GM12865 (cell line): ENCODE results near the gene OMP.

Experiments used
- DNase-seq: peaks from one replicate; pipeline ENCODE4 v3.0.0; 2010; ENCODE audit warnings: low read depth
- H3K4me3 ChIP-seq: 2 replicates; pipeline ENCODE4 v1.5.1; 2011; ENCODE audit warnings: mild to moderate bottlenecking, low read depth, low read length, control low read depth
- TF ChIP-seq, protein P1 (sequence below): IDR thresholded peaks from 2 replicates; pipeline ENCODE4 v1.5.1; 2011; ENCODE audit warnings: low read length, control low read depth, low read depth, inconsistent platforms; ENCODE audit not compliant: insufficient read depth; ENCODE audit errors: missing control alignments

Gene OMP

DNA sequence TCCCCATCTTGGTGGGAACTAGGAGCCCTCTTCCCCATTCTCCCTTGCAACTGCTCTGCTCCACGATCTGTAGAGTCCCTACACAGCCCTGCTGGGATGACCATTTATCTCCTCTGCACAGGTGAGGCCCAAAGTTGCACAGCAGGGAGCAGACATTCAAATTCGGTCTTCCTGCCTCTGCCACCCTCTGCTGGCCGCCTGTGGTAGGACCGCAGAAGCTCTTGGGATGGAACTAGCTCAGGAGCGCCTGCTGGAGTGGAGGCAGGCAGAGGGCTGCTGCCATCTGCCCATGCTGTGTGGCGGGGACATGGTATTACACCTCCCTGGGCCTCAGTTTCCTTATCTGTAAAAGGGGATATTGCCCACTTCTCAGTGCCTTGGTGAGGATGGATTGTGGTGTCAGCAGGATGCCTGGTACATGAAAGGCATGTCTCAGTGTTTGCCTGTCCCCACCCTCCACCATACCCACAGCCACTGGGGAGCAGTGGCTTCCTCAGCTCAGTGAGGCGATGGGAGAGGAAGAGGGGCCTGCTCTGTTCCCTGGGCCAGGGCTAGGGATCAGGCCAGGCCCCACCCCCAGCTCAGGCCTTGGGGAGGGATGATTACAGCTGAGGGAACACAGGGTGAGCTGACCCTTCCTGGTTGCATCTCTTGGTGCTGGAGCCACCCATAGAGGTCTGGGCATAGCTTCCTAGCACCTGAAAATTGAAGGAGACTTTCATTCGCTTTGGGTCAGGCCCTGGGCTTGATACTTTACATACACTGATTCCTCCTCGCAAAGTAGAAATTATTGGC is 11.3 kb upstream of the OMP start:
- DNase-seq: peak; percentile 79
- H3K4me3 ChIP-seq: no peak overlapping the region
- TF ChIP-seq, protein P1, sequence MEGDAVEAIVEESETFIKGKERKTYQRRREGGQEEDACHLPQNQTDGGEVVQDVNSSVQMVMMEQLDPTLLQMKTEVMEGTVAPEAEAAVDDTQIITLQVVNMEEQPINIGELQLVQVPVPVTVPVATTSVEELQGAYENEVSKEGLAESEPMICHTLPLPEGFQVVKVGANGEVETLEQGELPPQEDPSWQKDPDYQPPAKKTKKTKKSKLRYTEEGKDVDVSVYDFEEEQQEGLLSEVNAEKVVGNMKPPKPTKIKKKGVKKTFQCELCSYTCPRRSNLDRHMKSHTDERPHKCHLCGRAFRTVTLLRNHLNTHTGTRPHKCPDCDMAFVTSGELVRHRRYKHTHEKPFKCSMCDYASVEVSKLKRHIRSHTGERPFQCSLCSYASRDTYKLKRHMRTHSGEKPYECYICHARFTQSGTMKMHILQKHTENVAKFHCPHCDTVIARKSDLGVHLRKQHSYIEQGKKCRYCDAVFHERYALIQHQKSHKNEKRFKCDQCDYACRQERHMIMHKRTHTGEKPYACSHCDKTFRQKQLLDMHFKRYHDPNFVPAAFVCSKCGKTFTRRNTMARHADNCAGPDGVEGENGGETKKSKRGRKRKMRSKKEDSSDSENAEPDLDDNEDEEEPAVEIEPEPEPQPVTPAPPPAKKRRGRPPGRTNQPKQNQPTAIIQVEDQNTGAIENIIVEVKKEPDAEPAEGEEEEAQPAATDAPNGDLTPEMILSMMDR: peak; percentile 96

DNA sequence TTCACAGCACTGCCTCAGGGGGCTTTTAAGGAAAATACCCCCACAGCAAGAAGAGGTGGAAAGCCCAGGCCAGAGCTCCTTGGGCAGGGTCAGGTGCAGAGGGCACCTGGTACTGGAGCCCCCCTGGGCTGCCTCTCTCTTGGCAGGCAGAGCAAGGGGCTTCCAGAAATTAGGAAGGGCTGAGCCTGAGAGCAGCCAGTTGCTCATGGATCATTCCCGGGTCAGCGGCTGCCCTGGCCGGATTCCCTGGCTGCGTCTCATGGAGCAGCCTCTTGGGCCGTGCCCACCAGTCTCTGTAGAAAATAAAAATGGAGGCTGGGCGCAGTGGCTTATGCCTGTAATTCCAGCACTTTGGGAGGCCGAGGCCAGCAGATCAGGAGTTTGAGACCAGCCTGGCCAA is 10.3 kb upstream of the OMP start:
- H3K4me3 ChIP-seq: no peak overlapping the region
- TF ChIP-seq, protein P1: no peak
- no peak for DNase-seq

DNA sequence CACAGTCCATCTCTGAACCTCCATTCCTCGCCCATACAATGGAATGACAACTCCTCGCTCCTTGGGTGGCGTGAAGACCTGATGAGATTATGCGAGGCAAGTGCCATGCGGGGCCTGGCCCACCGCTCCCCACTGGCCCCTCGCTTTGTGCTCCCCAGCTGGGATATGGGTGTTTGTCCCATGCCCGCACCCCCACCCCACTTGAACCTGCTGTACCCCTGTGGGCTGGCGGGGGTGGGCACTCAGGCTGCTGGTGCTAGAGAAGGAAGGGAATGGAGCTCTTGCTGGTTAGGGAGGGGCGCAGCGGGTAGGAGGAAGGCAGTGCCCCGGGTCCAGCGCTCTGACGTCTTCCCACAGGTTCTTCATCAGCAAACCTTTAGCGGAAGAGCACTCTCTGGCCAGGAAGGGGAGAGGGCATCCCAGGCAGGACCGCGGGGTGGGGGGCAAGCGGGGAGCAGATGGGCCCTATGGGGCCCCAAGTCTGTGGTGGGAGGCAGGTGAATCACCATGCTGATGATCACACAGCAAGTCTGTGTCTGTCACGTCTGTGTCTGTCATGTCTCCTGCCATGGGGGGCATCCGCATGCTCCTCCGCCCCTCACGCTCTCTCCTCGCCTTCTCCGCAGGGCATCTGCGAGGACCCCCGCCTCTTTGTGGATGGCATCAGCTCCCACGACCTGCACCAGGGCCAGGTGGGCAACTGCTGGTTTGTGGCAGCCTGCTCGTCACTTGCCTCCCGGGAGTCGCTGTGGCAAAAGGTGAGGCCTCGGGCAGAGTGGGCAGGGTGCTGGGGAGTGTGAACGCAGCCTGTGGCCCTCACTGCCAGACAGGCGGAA is 9.4 kb upstream of the OMP start:
- TF ChIP-seq, protein P1: no peak
- DNase-seq: no peak
- H3K4me3 ChIP-seq: no peak overlapping the region

DNA sequence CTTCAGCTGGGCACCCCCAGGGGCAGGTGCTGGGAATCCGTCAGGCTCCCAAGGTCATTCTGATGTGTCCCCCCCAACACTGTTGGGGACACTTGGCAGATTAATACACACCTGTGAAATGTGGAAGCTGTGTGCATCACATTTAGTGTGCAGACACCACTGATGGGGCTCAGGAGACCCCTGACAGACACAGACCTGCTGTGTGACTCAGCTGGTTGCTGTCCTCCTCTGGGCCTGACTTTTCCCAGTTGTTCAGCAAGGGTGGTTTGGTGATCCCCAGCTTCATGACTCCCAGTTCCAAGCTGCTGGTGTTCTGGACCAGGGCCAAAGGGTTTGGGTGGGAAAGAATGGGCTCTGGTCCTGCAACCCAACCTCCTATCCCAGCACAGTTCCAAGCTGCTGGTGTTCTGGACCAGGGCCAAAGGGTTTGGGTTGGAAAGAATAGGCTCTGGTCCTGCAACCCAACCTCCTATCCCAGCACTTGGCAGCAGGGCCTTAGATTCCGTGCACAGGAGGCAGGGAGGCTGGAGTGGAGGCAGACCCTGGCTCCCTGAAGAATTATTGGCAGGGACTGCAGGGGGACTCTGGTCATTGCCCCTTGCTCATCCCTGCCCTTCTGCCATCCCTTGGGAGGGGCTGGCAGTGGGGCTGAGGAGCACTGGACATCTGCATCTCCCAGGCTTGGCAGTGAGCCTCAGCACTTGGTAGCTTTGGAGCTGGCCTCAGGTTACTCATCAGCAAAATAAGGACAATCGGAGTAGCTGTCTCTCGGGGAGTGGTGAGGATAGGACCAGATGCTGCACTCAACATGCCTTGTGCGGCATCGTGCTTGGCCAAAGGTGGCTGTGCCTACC is 8.4 kb upstream of the OMP start:
- no peak overlapping the region for H3K4me3 ChIP-seq
- TF ChIP-seq, protein P1: no peak
- no peak for DNase-seq

DNA sequence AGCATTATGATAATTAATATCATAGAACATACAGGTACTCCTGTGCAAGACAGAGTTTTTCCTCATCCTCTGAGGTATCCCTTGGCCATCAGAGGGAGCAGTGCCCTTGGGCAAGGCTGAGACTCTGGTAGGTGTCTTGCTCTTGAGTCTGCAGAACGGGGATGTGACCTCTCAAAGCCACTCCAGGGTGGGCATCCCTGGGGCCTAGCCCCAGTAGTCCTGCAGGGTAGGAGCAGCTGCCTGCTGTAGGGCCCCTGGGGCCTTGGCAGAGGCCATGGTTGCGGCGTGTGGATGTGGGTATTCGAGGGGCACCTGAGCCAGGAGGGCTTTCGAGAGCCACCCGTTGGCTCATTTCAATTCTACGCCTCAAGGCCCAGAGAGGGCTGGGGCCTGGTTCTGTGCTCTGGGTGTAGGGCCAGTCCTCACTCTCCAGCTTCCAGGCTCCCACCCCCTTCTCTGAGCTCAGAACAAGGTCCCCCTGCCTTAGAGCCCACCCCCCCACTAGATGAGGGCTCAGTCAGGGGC is 7.7 kb upstream of the OMP start:
- DNase-seq: no peak
- TF ChIP-seq, protein P1: no peak
- no peak overlapping the region for H3K4me3 ChIP-seq
